Measurements from ENCODE around the gene RANGAP1. TPM values are rescaled to one million over a fixed set of nuclear protein-coding genes. Genes with fewer than 3 reads are reported as not detected.

RANGAP1 gene
- total RNA-seq, 1 donor from 2014 or later, result 43.8 TPM

DNA sequence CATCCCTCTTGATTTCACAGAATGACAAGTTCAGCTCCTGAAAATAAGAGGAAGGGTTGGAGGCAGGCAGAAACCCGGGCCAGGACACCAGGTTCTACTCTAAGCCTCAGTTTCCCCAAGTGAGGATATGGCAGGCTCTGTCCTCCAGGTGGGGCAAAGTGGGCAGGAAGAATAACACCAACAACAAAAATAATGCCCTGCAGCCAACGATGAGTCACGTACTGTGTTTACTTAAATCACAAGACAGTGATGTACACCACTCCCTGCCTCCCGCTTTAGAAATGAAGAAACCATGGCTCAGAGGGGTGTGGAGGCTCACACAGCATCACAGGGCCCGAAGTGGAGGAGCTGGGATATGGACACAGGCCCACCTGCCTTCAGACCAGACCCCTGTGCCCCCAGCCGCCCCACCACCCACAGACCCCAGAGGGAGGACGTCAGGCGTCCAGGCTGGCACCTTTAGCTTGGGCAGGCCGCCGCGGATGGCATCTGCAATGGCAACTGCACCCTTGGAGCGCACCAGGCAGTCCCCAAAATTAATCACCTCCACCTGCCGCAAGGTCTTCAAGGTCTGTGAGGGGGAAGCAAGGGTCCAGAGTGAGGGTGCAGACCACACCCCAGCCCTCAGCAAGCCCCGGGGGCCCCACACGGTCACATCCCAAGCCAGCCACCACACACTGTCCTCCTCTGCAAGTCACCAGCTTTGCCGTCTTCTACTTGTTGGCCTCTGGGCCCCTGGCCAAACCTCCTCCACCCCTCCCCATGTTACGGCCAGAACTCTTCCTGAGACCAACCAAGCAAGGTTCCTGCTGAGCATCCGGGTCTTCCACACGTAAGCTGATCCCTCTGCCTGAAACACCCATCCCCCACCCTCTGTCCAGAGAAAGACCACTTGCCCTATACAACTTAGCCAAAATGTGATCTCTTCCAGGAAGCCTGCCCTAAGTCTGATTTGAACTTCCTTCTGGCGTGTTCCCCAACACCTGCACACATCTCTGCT is 29.4 kb downstream of the RANGAP1 start:
- Histone ChIP-seq H3K27me3 (ENCODE audit: low read depth) (no peaks in the 10 kb centered on the region), H3K9me3 (no peaks in the 10 kb centered on the region), H3K27ac (no peak overlapping the region), H3K4me3 (no peak overlapping the region), H3K4me1 (no peaks in the 10 kb centered on the region), H3K36me3 (peaks cover 98% of the 10 kb centered on the region)
- ATAC-seq (no peak), DNase-seq (no peak)
- TF ChIP-seq, protein P1, sequence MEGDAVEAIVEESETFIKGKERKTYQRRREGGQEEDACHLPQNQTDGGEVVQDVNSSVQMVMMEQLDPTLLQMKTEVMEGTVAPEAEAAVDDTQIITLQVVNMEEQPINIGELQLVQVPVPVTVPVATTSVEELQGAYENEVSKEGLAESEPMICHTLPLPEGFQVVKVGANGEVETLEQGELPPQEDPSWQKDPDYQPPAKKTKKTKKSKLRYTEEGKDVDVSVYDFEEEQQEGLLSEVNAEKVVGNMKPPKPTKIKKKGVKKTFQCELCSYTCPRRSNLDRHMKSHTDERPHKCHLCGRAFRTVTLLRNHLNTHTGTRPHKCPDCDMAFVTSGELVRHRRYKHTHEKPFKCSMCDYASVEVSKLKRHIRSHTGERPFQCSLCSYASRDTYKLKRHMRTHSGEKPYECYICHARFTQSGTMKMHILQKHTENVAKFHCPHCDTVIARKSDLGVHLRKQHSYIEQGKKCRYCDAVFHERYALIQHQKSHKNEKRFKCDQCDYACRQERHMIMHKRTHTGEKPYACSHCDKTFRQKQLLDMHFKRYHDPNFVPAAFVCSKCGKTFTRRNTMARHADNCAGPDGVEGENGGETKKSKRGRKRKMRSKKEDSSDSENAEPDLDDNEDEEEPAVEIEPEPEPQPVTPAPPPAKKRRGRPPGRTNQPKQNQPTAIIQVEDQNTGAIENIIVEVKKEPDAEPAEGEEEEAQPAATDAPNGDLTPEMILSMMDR (IDR thresholded peaks at IDR 0.05), result no peak
- intact Hi-C loops (cut with DNase I), result no loop called here

DNA sequence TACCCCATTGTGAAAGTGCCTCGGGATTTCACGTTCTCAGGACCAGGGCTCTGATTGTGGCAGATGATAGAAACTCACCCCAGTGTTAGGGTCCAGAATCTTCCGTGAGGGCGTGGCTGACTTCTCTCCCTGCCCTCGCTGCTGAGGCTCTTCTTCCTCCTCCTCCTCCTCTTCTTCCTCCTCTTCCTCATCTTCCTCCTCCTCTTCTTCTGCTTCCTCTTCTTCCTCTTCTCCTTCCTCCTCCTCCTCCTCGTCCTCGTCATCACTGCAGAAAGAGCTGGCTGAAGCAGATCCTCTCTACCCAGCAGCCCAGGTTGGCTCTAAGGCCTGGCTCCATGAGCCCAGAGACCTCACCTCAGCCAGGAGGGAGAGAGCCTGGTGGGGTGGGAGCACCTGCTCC is 31.8 kb downstream of the RANGAP1 start:
- no peaks in the 10 kb centered on the region for H3K4me1 ChIP-seq
- intact Hi-C loops (cut with DNase I), result no loop called here
- peaks cover 98% of the 10 kb centered on the region for H3K36me3 ChIP-seq
- no peaks in the 10 kb centered on the region for H3K9me3 ChIP-seq
- ATAC-seq (no peak), DNase-seq (no peak)
- no peak overlapping the region for H3K27ac ChIP-seq
- H3K27me3 ChIP-seq (ENCODE audit: low read depth), result no peaks in the 10 kb centered on the region
- H3K4me3 ChIP-seq, result no peak overlapping the region
- TF ChIP-seq, protein P1 (IDR thresholded peaks at IDR 0.05), result no peak

DNA sequence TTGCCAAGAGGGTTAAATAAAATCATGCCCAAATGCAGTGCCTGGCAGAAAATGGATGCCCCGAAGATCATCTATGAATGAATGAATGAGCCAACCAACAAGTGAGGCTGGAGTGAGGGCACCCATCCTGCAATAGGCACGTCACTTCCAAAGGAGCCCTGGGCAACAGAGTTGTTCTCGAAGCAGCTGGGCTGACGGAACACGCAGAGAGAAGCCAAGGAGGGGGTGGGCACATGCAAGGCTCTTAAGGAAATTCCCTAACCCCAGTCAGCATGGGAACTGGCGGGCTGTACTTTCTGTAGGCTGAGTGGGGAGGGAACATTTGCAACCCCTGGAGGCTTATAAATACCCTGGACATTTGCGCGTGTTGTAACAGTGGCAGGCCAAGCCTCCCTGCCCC is 33.6 kb downstream of the RANGAP1 start:
- intact Hi-C loops (cut with DNase I), result no loop called here
- DNase-seq, result no peak
- Histone ChIP-seq H3K9me3 (no peaks in the 10 kb centered on the region), H3K36me3 (peaks cover 100% of the 10 kb centered on the region), H3K27ac (no peak overlapping the region), H3K27me3 (ENCODE audit: low read depth) (no peaks in the 10 kb centered on the region), H3K4me3 (no peak overlapping the region), H3K4me1 (no peaks in the 10 kb centered on the region)
- ATAC-seq, result no peak
- TF ChIP-seq, protein P1 (IDR thresholded peaks at IDR 0.05), result no peak

DNA sequence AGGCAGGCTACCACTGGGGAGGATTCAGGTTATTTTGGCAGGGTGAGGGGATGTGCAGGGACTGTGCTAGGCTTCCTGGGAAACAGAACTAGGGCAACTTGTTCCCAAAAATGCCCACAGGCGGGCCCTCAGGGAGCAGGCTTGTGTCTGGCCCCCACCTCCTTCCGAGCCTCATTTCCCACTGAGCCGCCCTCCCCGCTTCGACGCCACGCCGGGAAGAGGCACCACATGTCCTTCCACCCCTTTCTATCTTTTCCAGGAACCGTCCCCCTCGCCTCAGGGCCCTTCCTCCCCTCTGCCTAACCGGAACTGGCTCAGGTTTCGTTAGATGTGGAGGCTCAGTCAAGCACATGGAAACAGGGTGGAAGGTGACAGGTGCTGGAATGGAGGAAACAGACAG is 35.9 kb downstream of the RANGAP1 start:
- no peak for ATAC-seq
- H3K27me3 ChIP-seq (ENCODE audit: low read depth), result no peaks in the 10 kb centered on the region
- H3K36me3 ChIP-seq, result peaks cover 100% of the 10 kb centered on the region
- TF ChIP-seq, protein P1 (IDR thresholded peaks at IDR 0.05), result no peak
- intact Hi-C loops (cut with DNase I), result no loop called here
- no peak overlapping the region for H3K27ac ChIP-seq
- H3K4me3 ChIP-seq, result no peak overlapping the region
- no peaks in the 10 kb centered on the region for H3K9me3 ChIP-seq
- no peak for DNase-seq
- no peaks in the 10 kb centered on the region for H3K4me1 ChIP-seq

DNA sequence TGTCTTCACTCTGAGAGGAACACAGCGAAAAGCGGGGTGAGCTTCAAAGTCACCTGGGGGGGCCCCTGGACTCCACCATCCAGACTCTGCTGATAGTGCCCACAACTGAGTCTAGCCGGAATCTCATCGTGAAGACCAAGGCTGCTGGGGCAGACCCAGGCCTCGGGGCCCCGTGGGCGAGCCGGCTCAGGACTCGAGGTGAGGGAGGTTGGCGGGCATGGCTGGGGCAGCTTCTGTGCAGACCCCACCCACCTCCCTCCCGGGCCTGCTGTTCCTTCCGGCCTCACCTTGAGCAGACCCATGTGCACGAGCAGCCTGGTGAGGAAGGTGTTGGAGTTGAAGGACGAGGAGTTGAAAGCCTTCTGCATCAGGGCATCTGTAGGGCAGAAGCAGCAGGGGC is 36.5 kb downstream of the RANGAP1 start:
- no peaks in the 10 kb centered on the region for H3K27me3 ChIP-seq (ENCODE audit: low read depth)
- peaks cover 95% of the 10 kb centered on the region for H3K36me3 ChIP-seq
- ATAC-seq, result no peak
- DNase-seq, result no peak
- H3K9me3 ChIP-seq, result no peaks in the 10 kb centered on the region
- TF ChIP-seq, protein P1 (IDR thresholded peaks at IDR 0.05), result no peak
- intact Hi-C loops (cut with DNase I), result no loop called here
- no peaks in the 10 kb centered on the region for H3K4me1 ChIP-seq
- no peak overlapping the region for H3K4me3 ChIP-seq
- no peak overlapping the region for H3K27ac ChIP-seq

All from lower lobe of right lung (tissue), 2 donors.